Skeletal muscle tissue (tissue), 4 donors: Measurements from ENCODE around the gene C2CD4C. TPM values are rescaled to one million over a fixed set of nuclear protein-coding genes. Genes with fewer than 3 reads are reported as not detected.
A peak's percentile ranks its signal among the peaks of the same experiment; 100 is the strongest.

Source experiments
- H3K27ac ChIP-seq: one replicate; pipeline ENCODE4 v1.7.0; 2013; ENCODE audit warnings: mild to moderate bottlenecking, low read depth, low read length, inconsistent platforms
- H3K27me3 ChIP-seq, 3 donors: one replicate each; pipeline ENCODE4 v1.7.0; 2013; ENCODE audit warnings: low read length in 3 of 3; ENCODE audit not compliant: control insufficient read depth in 3 of 3, insufficient read depth in 3 of 3
- H3K36me3 ChIP-seq, 3 donors: one replicate each; pipeline ENCODE4 v1.7.0; 2013; ENCODE audit warnings: low read length in 3 of 3; ENCODE audit not compliant: control insufficient read depth in 3 of 3, insufficient read depth in 3 of 3
- H3K4me1 ChIP-seq, 3 donors: one replicate each; pipeline ENCODE4 v1.7.0; 2013; ENCODE audit warnings: low read length in 3 of 3, mild to moderate bottlenecking in 3 of 3; ENCODE audit not compliant: control insufficient read depth in 3 of 3, insufficient read depth in 3 of 3
- H3K4me3 ChIP-seq, 3 donors: one replicate each; pipeline ENCODE4 v1.7.0; 2013; ENCODE audit warnings: low read length in 3 of 3
- H3K9ac ChIP-seq, 3 donors: one replicate each; pipeline ENCODE4 v1.7.0; 2013; ENCODE audit warnings: low read length in 3 of 3, mild to moderate bottlenecking in 3 of 3, moderate library complexity in 2 of 3, low read depth in 1 of 3
- H3K9me3 ChIP-seq, 3 donors: one replicate each; pipeline ENCODE4 v1.7.0; 2013; ENCODE audit warnings: low read length in 3 of 3; ENCODE audit not compliant: control insufficient read depth in 3 of 3
- total RNA-seq: library from RNA; depleted of rRNA; stranded (reverse); fragments of >200 nt; gene quantifications from one replicate; pipeline ENCODE4 v1.2.3, GENCODE V29; 2014
- donor health status: Osteomylitis.

C2CD4C gene, protein sequence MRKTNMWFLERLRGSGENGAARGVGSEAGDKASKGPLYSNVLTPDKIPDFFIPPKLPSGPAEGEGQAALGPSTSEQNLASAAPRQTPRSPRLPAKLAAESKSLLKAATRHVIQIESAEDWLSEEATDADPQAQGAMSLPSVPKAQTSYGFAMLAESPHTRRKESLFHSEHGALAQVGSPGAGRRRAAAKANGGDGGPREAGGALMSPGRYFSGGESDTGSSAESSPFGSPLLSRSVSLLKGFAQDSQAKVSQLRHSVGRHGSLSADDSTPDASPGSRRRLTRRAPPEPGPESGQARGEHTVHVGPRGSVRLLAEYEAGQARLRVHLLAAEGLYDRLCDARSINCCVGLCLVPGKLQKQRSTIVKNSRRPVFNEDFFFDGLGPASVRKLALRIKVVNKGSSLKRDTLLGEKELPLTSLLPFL
- 0.52 TPM for total RNA-seq

DNA sequence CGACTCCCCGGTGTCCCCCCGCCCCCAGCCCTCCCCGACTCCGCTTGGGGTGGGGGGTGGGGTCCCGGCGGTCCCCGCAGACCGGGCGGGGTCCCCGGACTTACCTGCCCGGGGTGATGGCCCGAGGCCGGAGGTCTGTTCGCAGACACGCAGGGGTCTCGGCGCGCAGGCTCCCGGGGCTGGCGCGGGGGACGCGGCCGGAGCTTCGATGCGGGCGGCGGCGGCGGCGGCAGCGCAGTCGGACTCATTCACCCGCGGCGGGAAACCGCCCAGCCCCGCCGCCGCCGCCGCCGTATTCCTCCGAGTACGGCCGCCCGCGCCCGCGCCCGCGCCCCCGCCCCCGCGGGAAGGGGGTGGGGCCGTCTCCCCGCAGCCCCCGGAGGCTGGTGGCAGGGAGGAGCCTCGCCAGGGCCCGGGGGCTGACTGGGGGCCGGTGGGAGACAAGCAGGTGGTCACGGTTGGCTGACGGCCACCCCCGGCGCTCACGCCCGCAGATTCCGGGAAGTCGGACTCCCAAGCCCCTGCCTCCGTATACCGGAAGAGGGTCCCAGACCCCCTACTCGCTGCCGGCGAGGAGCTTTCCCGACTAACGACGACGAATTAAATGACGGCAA is at the start of gene C2CD4C:
Gene C2CD4C (minus strand): TSS at position 246 of the 614 bp plus-strand sequence. CDS start 786 bp downstream, outside the sequence.
- H3K27ac ChIP-seq: no peak within 1 kb of the TSS
- peak within 1 kb of the TSS in 1 of 3 donors; percentile 35 for H3K4me3 ChIP-seq
- H3K4me1 ChIP-seq: peaks cover 0 to 8% (median 6%) of the 10 kb centered on the region in 3 donors
- no peaks in the 10 kb centered on the region for H3K36me3 ChIP-seq
- H3K9ac ChIP-seq: no peak within 1 kb of the TSS
- peaks cover 39 to 65% (median 57%) of the 10 kb centered on the region in 3 donors for H3K27me3 ChIP-seq
- no peaks in the 10 kb centered on the region for H3K9me3 ChIP-seq

DNA sequence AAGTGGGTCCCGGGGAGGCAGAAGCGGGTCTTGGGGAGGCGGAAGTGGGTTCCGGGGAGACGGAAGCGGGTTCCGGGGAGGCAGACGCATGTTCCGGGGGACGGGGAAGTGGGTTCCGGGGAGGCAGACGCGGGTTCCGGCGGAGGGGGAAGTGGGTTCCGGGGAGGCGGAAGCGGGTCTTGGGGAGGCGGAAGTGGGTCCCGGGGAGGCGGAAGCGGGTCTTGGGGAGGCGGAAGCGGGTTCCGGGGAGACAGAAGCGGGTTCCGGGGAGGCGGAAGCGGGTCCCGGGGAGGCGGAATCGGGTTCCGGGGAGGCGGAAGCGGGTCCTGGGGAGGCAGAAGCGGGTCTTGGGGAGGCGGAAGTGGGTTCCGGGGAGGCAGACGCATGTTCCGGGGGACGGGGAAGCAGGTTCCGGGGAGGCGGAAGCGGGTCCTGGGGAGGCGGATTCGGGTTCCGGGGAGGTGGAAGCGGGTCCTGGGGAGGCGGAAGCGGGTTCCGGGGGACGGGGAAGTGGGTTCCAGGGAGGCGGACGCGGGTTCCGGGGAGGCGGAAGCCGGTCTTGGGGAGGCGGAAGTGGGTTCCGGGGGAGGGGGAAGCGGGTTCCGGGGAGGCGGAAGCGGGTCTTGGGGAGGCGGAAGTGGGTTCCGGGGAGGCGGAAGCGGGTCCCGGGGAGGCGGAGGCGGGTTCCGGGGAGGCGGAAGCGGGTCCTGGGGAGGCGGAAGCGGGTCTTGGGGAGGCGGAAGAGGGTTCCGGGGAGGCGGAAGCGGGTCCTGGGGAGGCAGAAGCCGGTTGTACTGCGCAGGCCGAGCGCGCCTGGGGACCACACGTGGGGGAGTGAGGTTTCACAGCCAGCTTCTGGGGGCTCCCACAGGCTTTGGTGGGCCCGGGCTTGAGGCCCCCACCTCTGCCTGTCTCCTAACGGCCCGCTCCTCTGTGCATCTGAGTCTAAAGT is 49.4 kb upstream of the C2CD4C start:
- Histone ChIP-seq H3K36me3 (no peaks in the 10 kb centered on the region), H3K4me3 (no peak overlapping the region), H3K9ac (no peak overlapping the region), H3K27ac (no peak overlapping the region), H3K9me3 (no peaks in the 10 kb centered on the region), H3K27me3 (peaks cover 0 to 16% (median 11%) of the 10 kb centered on the region in 3 donors), H3K4me1 (peaks cover 0 to 8% (median 8%) of the 10 kb centered on the region in 3 donors)

DNA sequence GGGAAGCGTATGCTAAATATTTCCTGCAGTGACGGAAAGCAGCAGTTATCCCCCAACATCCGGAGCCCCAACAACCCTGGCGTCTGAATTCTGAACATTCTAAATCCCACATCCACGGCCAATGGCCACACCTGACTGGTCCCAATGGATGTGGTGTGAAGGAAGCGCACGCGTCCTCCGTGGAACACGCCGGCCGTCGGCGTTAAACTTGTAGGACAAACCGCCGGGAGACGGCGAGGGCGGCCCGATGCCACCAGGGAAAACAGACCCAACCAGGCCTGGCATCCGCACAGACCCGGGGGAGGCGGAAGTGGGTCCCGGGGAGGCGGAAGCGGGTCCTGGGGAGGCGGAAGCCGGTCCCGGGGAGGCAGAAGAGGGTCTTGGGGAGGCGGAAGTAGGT is 48.7 kb upstream of the C2CD4C start:
- Histone ChIP-seq H3K27me3 (peaks cover 0 to 15% (median 11%) of the 10 kb centered on the region in 3 donors), H3K9me3 (no peaks in the 10 kb centered on the region), H3K27ac (no peak overlapping the region), H3K9ac (no peak overlapping the region), H3K36me3 (no peaks in the 10 kb centered on the region), H3K4me1 (peaks cover 0 to 8% (median 8%) of the 10 kb centered on the region in 3 donors), H3K4me3 (no peak overlapping the region)

DNA sequence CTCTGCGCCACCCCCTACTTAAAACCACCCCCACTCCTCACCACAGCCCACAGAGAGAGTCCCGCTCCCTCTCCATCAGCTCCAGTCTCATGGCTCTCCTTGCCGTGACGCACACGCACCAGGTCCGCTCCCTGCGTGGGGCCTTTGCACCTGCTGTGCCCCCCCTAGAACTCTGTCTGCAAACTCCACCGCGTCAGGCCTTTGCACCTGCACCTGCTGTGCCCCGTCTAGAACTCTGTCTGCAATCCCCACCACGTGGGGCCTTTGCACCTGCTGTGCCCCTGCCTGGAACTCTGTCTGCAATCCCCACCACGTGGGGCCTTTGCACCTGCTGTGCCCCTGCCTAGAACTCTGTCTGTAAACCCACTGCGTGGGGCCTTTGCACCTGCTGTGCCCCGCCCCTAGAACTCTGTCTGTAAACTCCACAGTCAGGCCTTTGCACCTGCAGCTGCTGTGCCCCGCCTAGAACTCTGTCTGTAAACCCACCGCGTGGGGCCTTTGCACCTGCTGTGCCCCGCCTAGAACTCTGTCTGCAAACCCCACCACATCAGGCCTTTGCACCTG is 47.7 kb upstream of the C2CD4C start:
- Histone ChIP-seq H3K9ac (no peak overlapping the region), H3K36me3 (no peaks in the 10 kb centered on the region), H3K4me1 (peaks cover 0 to 5% (median 5%) of the 10 kb centered on the region in 3 donors), H3K27me3 (peaks cover 0 to 6% (median 4%) of the 10 kb centered on the region in 3 donors), H3K4me3 (no peak overlapping the region), H3K27ac (no peak overlapping the region), H3K9me3 (no peaks in the 10 kb centered on the region)

DNA sequence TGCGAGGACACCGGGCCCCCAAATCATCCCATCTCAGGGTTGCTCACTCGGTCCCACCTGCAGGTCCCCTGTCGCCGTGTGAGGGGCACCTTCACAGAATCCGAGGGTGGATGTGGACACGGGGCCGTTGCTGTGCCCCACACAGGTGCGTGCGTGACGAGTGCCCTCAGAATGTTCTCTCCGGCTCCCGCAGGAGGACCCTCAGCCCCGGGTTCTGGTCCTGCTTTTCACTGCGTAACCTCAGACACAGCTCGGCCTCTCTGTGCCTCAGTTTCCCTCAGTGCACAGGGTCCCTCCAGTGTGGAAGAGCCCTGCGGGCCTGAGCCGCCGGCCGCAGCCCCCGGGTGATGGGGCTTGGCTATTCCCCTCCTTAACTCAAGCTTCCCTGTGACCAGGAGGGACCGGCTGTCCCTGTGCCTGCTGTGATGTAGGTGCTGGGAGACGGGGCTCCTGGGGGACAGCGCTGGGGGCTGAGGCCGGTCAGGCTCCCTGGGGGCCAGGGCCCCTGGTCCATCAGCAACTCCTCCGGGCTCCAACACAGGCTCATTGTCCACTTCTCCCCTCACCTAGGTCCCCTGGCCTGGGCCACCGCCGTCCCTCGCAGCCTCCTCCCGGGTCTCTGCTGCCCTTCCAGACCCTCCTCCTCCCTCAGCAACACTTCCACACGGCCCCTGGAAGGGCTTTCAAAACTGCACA is 47.1 kb upstream of the C2CD4C start:
- no peak overlapping the region for H3K9ac ChIP-seq

DNA sequence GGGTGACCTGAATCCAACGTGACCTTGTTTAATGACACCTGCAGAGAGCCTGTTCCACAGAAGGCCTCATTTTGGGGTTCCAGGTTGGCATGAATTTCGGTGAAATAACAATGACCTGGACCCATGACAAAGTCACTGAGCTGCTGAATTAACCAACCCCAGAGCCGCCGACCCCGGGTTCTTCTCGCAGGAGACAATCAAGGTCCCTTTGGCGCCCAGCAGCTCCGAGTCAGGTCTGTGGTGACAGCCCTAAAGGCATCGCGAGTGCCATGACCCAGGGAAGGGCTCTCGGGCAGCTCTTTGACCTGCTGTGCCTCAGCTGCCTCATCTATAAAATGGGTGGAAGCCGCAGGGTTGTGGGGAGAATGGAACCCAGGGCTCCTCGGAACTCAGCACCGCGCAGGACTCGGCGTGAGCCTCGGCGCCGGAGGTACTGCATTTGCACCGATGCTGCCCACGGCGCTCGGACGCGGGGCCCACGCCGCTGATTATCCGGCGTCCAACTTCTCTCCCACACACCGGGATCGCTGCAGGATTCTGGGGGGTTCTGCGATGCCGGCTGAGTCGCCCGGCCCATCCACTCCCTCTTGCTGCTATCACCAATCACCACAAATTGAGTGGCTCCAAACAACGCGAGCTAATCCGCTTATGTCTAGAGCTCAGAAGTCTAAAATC is 46.2 kb upstream of the C2CD4C start:
- Histone ChIP-seq H3K9me3 (no peaks in the 10 kb centered on the region), H3K4me1 (peaks cover 0 to 5% (median 3%) of the 10 kb centered on the region in 3 donors), H3K4me3 (no peak overlapping the region), H3K9ac (no peak overlapping the region), H3K27me3 (peaks cover 0 to 4% (median 4%) of the 10 kb centered on the region in 3 donors), H3K36me3 (no peaks in the 10 kb centered on the region), H3K27ac (no peak overlapping the region)

More for the DNA sequence above, 47.1 kb upstream of the C2CD4C start:
- no peak overlapping the region for H3K27ac ChIP-seq
- no peaks in the 10 kb centered on the region for H3K36me3 ChIP-seq
- peaks cover 0 to 4% (median 4%) of the 10 kb centered on the region in 3 donors for H3K27me3 ChIP-seq
- no peak overlapping the region for H3K4me3 ChIP-seq
- H3K9me3 ChIP-seq: no peaks in the 10 kb centered on the region
- peaks cover 0 to 5% (median 3%) of the 10 kb centered on the region in 3 donors for H3K4me1 ChIP-seq

DNA sequence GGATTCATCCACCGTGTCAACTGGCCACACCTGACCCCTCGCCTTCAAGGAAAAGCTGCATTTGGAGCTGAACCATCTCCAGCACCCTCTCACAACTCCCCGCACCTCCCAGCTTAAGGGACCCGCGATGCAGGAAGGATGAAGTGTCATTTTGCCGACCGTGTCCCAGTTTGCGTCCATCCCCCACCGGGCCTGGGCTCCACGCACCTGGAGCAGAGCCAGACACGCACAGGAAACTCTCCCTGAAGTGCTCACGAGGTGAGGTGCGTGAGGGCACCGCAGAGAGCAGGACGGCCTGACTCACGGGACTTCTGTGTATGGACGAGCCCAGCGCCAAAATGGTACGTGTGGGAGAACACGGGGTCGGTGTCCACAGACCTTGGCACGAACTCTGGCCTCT is 44.7 kb upstream of the C2CD4C start:
- Histone ChIP-seq H3K4me1 (no peaks in the 10 kb centered on the region), H3K36me3 (no peaks in the 10 kb centered on the region), H3K27me3 (no peaks in the 10 kb centered on the region), H3K9ac (no peak overlapping the region), H3K4me3 (no peak overlapping the region), H3K9me3 (no peaks in the 10 kb centered on the region), H3K27ac (no peak overlapping the region)

DNA sequence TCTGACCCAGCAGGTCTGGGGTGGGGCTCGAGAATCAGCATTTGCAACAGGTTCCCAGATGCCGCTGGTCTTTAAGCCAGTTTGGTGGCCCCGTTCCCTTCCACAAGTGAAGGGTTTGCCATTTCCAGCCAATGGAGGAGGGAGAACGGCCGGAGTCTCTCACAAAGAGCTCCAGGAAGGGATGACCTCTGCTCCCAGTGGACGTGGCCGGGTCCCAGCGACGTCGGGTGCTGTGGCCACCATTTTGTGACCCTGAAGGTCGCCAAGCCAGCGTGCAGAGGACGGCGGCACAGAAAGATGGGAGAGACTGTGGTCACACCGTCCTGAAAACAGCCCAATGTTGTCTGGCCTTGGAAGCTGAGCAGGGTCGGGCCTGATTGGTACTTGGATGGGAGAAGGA is 43.9 kb upstream of the C2CD4C start:
- H3K4me1 ChIP-seq: peaks cover 2 to 3% (median 3%) of the 10 kb centered on the region in 3 donors

More for the DNA sequence above, 43.9 kb upstream of the C2CD4C start:
- no peaks in the 10 kb centered on the region for H3K36me3 ChIP-seq
- H3K9ac ChIP-seq: no peak overlapping the region
- no peak overlapping the region for H3K4me3 ChIP-seq
- H3K9me3 ChIP-seq: no peaks in the 10 kb centered on the region
- peaks cover 0 to 4% (median 0%) of the 10 kb centered on the region in 3 donors for H3K27me3 ChIP-seq
- H3K27ac ChIP-seq: no peak overlapping the region
